Stomach smooth muscle (tissue), 2 donors: ENCODE data around the gene RAB40A.

Experiments used
- H3K27ac ChIP-seq: one replicate; pipeline ENCODE4 v1.7.0; 2013; ENCODE audit warnings: mild to moderate bottlenecking, low read length, inconsistent platforms
- H3K27me3 ChIP-seq, 2 donors: one replicate each; pipeline ENCODE4 v1.7.0; 2013; ENCODE audit warnings: low read length in 2 of 2; ENCODE audit not compliant: insufficient read depth in 2 of 2, control insufficient read depth in 1 of 2
- H3K36me3 ChIP-seq, 2 donors: one replicate each; pipeline ENCODE4 v1.7.0; 2013; ENCODE audit warnings: low read length in 2 of 2; ENCODE audit not compliant: control insufficient read depth in 2 of 2, insufficient read depth in 2 of 2
- H3K4me1 ChIP-seq: one replicate; pipeline ENCODE4 v1.7.0; 2013; ENCODE audit warnings: low read length; ENCODE audit not compliant: control insufficient read depth, insufficient read depth
- H3K4me3 ChIP-seq, 2 donors: one replicate each; pipeline ENCODE4 v1.7.0; 2013; ENCODE audit warnings: low read length in 2 of 2
- H3K9ac ChIP-seq, 2 donors: one replicate each; pipeline ENCODE4 v1.7.0; 2013; ENCODE audit warnings: low read length in 2 of 2, mild to moderate bottlenecking in 1 of 2
- H3K9me3 ChIP-seq, 2 donors: one replicate each; pipeline ENCODE4 v1.7.0; 2013; ENCODE audit warnings: low read length in 2 of 2; ENCODE audit not compliant: control insufficient read depth in 2 of 2
- donor health status: healthy.
- donor health status: Pancreatic carcinoma.

The RAB40A gene

DNA sequence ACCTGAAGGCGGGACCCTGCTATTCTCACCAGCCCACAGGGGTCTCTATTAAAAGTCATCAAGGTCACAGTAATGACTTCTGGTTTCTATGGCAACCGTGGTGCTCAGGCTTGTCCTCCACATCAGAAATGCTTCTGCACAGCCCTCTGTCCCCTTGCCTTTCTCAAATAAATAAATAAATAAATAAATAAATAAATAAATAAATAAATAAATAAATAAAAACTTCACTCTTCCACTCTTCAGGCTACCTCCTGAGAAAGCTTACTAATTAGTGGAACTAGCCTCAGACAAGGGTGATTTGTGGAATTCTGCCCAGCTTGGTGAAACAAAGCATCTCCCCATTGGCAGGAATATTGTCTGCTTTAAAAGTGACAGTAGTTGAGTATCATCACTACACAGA lies 5.5 kb upstream of the RAB40A start:
- Histone ChIP-seq H3K4me3 (no peak overlapping the region), H3K36me3 (no peaks in the 10 kb centered on the region), H3K9ac (no peak overlapping the region), H3K27ac (no peak overlapping the region), H3K9me3 (no peaks in the 10 kb centered on the region), H3K4me1 (no peaks in the 10 kb centered on the region), H3K27me3 (peaks cover 0 to 12% of the 10 kb centered on the region in 2 donors)

DNA sequence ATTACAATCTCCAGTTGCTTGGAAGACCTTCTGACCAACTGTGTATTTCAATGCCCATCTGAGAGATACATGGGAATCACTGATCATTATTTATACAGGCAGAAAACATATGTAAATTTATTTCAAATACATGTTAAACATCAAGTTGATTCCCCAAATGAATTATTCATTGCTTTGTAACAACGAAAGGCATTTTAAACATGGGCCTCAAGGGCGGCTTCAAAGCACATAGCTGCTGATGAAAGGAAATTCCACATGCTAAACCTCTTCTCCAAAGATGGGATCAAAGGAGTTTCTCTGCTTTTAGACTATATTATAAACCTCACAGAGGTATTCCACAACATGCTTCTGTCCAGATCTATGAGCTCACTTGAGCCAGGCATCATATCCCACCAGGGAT lies 4.3 kb upstream of the RAB40A start:
- peaks cover 0 to 12% of the 10 kb centered on the region in 2 donors for H3K27me3 ChIP-seq
- H3K4me1 ChIP-seq: no peaks in the 10 kb centered on the region
- H3K9me3 ChIP-seq: no peaks in the 10 kb centered on the region
- no peak overlapping the region for H3K27ac ChIP-seq
- no peak overlapping the region for H3K9ac ChIP-seq
- no peaks in the 10 kb centered on the region for H3K36me3 ChIP-seq
- no peak overlapping the region for H3K4me3 ChIP-seq

GRCh38 chrX:103520386-103520785 lies 1.1 kb upstream of the RAB40A start:
- Histone ChIP-seq H3K4me3 (no peak overlapping the region), H3K9me3 (no peaks in the 10 kb centered on the region), H3K36me3 (no peaks in the 10 kb centered on the region), H3K9ac (no peak overlapping the region), H3K4me1 (no peaks in the 10 kb centered on the region), H3K27ac (no peak overlapping the region), H3K27me3 (peaks cover 0 to 3% of the 10 kb centered on the region in 2 donors)

GRCh38 chrX:103518571-103518970 lies 718 bp downstream of the RAB40A start:
- Histone ChIP-seq H3K27ac (no peak overlapping the region), H3K4me1 (no peaks in the 10 kb centered on the region), H3K36me3 (no peaks in the 10 kb centered on the region), H3K4me3 (no peak overlapping the region), H3K9me3 (no peaks in the 10 kb centered on the region), H3K27me3 (no peaks in the 10 kb centered on the region), H3K9ac (no peak overlapping the region)

- Histone ChIP-seq H3K27me3 (no peaks in the 10 kb centered on the region), H3K9ac (no peak overlapping the region), H3K4me1 (no peaks in the 10 kb centered on the region), H3K36me3 (no peaks in the 10 kb centered on the region), H3K9me3 (no peaks in the 10 kb centered on the region), H3K4me3 (no peak overlapping the region), H3K27ac (no peak overlapping the region)
These were observed 2.0 kb downstream of the RAB40A start for GRCh38 chrX:103517246-103517645.

GRCh38 chrX:103513476-103514108 lies 5.7 kb downstream of the RAB40A start:
- Histone ChIP-seq H3K36me3 (no peaks in the 10 kb centered on the region), H3K9me3 (no peaks in the 10 kb centered on the region), H3K9ac (no peak overlapping the region), H3K27me3 (no peaks in the 10 kb centered on the region), H3K4me1 (no peaks in the 10 kb centered on the region), H3K27ac (no peak overlapping the region), H3K4me3 (no peak overlapping the region)

DNA sequence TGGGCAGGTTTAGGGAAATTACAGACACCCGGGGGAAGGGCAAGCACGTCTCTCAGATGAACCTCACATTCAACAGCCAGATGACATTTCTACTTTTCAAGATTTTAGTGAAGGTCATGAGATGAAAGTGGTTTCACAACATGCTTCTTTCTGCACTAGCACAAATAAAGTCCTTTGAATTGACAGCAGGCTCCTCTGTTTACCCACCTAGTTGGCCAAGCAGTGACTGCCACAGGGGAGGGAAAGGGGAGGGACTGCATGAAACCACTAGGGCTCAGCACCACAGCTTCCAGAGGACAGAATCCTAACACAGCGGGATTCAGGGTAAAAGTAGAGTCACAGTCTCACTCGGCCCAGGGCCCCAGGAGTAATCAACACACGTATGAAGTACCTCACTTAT lies 6.2 kb downstream of the RAB40A start:
- no peaks in the 10 kb centered on the region for H3K9me3 ChIP-seq
- no peaks in the 10 kb centered on the region for H3K36me3 ChIP-seq
- no peak overlapping the region for H3K9ac ChIP-seq
- H3K4me1 ChIP-seq: no peaks in the 10 kb centered on the region
- H3K27me3 ChIP-seq: no peaks in the 10 kb centered on the region
- no peak overlapping the region for H3K4me3 ChIP-seq
- H3K27ac ChIP-seq: no peak overlapping the region

- H3K4me3 ChIP-seq: no peak overlapping the region
- no peak overlapping the region for H3K9ac ChIP-seq
- no peaks in the 10 kb centered on the region for H3K36me3 ChIP-seq
- H3K4me1 ChIP-seq: no peaks in the 10 kb centered on the region
- no peak overlapping the region for H3K27ac ChIP-seq
- H3K27me3 ChIP-seq: no peaks in the 10 kb centered on the region
- no peaks in the 10 kb centered on the region for H3K9me3 ChIP-seq
These were observed 9.3 kb downstream of the RAB40A start for GRCh38 chrX:103510031-103510430.

DNA sequence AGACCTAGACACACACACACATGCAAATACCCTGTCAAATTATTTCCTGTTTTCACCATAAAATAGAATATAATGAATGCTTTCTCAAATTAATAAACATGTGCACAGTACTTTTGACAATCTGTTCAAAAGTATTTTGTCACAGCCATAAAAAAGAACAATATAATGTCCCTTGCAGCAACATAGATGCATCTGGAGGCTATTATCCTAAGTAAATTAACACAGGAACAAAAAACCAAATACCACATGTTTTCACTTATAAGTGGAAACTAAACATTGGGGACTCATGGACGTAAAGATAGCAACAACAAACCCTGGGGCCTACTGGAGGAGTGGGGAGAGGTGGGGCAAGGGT lies 15.5 kb downstream of the RAB40A start:
- Histone ChIP-seq H3K9ac (no peak overlapping the region), H3K27me3 (peaks cover 0 to 2% of the 10 kb centered on the region in 2 donors), H3K9me3 (no peaks in the 10 kb centered on the region), H3K27ac (no peak overlapping the region), H3K4me1 (no peaks in the 10 kb centered on the region), H3K36me3 (no peaks in the 10 kb centered on the region), H3K4me3 (no peak overlapping the region)

- no peaks in the 10 kb centered on the region for H3K4me1 ChIP-seq
- H3K27me3 ChIP-seq: peaks cover 0 to 2% of the 10 kb centered on the region in 2 donors
- no peaks in the 10 kb centered on the region for H3K9me3 ChIP-seq
- H3K36me3 ChIP-seq: no peaks in the 10 kb centered on the region
- no peak overlapping the region for H3K9ac ChIP-seq
- no peak overlapping the region for H3K4me3 ChIP-seq
- no peak overlapping the region for H3K27ac ChIP-seq
These were observed 16.0 kb downstream of the RAB40A start for GRCh38 chrX:103503163-103503852.

DNA sequence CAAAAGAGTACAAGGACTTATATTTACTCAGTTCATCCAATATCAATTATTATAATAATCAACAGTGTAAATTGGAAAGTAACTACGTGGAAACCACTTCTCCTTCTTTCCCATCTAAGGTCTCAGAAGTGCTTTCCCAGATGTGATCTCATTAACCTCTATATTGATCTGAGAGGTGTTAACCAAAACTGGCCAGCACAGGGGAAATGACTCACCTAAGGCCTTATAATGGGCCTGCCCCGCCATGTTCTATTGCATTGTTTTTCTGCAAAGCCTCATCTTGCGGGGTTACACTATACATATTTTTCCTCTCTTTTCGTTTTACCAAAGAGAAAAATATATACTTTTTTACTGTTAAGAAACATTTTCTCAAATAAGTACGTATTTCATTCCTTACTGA lies 20.5 kb downstream of the RAB40A start:
- Histone ChIP-seq H3K4me1 (no peaks in the 10 kb centered on the region), H3K36me3 (no peaks in the 10 kb centered on the region), H3K9me3 (no peaks in the 10 kb centered on the region), H3K9ac (no peak overlapping the region), H3K4me3 (no peak overlapping the region), H3K27me3 (peaks cover 0 to 2% of the 10 kb centered on the region in 2 donors), H3K27ac (no peak overlapping the region)
